Activated B cell treated with CpG ODN at 0.5 μM for 24 hours (primary cell): ENCODE data around the gene ALPI. TPM values are rescaled to one million over a fixed set of nuclear protein-coding genes. Genes with fewer than 3 reads are reported as not detected.
"Not testable (repeated sequence)": the region's sequence is repeated elsewhere in the genome, so short reads cannot be mapped to it uniquely, and the experiment has no call there.

Experiments
- ATAC-seq: fragments of 200-7000 bp; cut with Tn5 transposase; one replicate; pipeline ENCODE4 v1.10.0; 2021; ENCODE audit warnings: low read depth, mild to moderate bottlenecking, moderate library complexity
- CTCF ChIA-PET: fragments of 350-600 bp; sonication (Branson Sonifier 250); formaldehyde crosslinking; loops from one replicate; lab custom pipeline; 2021; ENCODE audit warnings: antibody characterized with exemption; lab: Charles Lee
- POLR2A ChIA-PET: fragments of 350-600 bp; sonication (Branson Sonifier 250); formaldehyde crosslinking; loops from one replicate; lab custom pipeline; 2021; ENCODE audit warnings: antibody characterized with exemption; lab: Charles Lee
- DNase-seq: peaks from one replicate; pipeline ENCODE4 v3.0.0; 2022
- H3K27ac Mint-ChIP-seq: one replicate; pipeline ENCODE4 v1.8.0; 2020; ENCODE audit warnings: mixed read lengths
- H3K27me3 Mint-ChIP-seq: one replicate; pipeline ENCODE4 v1.8.0; 2021; ENCODE audit warnings: mixed read lengths
- H3K36me3 Mint-ChIP-seq: one replicate; pipeline ENCODE4 v1.8.0; 2021; ENCODE audit warnings: low read depth, mixed read lengths
- H3K4me1 Mint-ChIP-seq: one replicate; pipeline ENCODE4 v1.8.0; 2021; ENCODE audit warnings: mixed read lengths
- H3K4me3 Mint-ChIP-seq: one replicate; pipeline ENCODE4 v1.8.0; 2020; ENCODE audit warnings: mild to moderate bottlenecking, mixed read lengths
- H3K9me3 Mint-ChIP-seq: one replicate; pipeline ENCODE4 v1.8.0; 2020; ENCODE audit warnings: mixed read lengths
- CTCF ChIP-seq: fragments of 200-600 bp; IDR thresholded peaks from one replicate; pipeline ENCODE4 v1.8.0; 2022; ENCODE audit warnings: antibody characterized with exemption, mild to moderate bottlenecking
- intact Hi-C: fragments of 100-400 bp; cut with micrococcal nuclease; formaldehyde crosslinking; loops from one replicate; pipeline ENCODE4 v1.15.1; 2024
- total RNA-seq: library from RNA; stranded (reverse); gene quantifications from 2 replicates; pipeline ENCODE4 v1.2.3, GENCODE V29; 2022

The ALPI gene
- total RNA-seq = not detected in 2 replicates

GRCh38 chr2:232455426-232456255 is at the start of gene ALPI:
Gene ALPI, plus strand, starts transcription at chr2:232456153. Its CDS starts 47 bp downstream, at chr2:232456200.
- TF ChIP-seq CTCF = no peak
- peaks cover 13% of the 10 kb centered on the region for H3K27me3 Mint-ChIP-seq
- H3K4me1 Mint-ChIP-seq = no peaks in the 10 kb centered on the region
- ChIA-PET POLR2A (no interaction called here), CTCF (no interaction called here)
- H3K4me3 Mint-ChIP-seq = no peak within 1 kb of the TSS
- no peaks in the 10 kb centered on the region for H3K9me3 Mint-ChIP-seq
- H3K36me3 Mint-ChIP-seq = no peaks in the 10 kb centered on the region
- intact Hi-C loops = no loop called here
- ATAC-seq (no peak), DNase-seq (no peak)
- H3K27ac Mint-ChIP-seq = no peak within 1 kb of the TSS

- H3K27ac Mint-ChIP-seq = no peak within 1 kb of the TSS
These were observed 49.2 kb upstream of the ALPI start, which contains the start of gene ALPG for GRCh38 chr2:232406556-232407310. Gene ALPG, plus strand, starts transcription at chr2:232406844. Its CDS starts 51 bp downstream, at chr2:232406895.

GRCh38 chr2:232407428-232408150 is 48.4 kb upstream of the ALPI start:
- ATAC-seq, H3K9me3 Mint-ChIP-seq, DNase-seq, POLR2A ChIA-PET, H3K27me3 Mint-ChIP-seq, H3K4me3 Mint-ChIP-seq, H3K36me3 Mint-ChIP-seq, intact Hi-C loops, H3K4me1 Mint-ChIP-seq, CTCF ChIA-PET, H3K27ac Mint-ChIP-seq: not testable (repeated sequence)

More at GRCh38 chr2:232406556-232407310, 49.2 kb upstream of the ALPI start, which contains the start of gene ALPG:
- DNase-seq (no peak), ATAC-seq (no peak)
- H3K4me1 Mint-ChIP-seq = no peaks in the 10 kb centered on the region
- POLR2A ChIA-PET = no interaction called here
- H3K27me3 Mint-ChIP-seq = no peaks in the 10 kb centered on the region
- no peak for TF ChIP-seq CTCF
- no peaks in the 10 kb centered on the region for H3K36me3 Mint-ChIP-seq
- no peaks in the 10 kb centered on the region for H3K9me3 Mint-ChIP-seq
- CTCF ChIA-PET = no interaction called here
- intact Hi-C loops = no loop called here
- no peak within 1 kb of the TSS for H3K4me3 Mint-ChIP-seq

- ATAC-seq, H3K27ac Mint-ChIP-seq, DNase-seq, H3K27me3 Mint-ChIP-seq, H3K4me3 Mint-ChIP-seq, intact Hi-C loops, H3K36me3 Mint-ChIP-seq, H3K9me3 Mint-ChIP-seq, CTCF ChIA-PET, H3K4me1 Mint-ChIP-seq, POLR2A ChIA-PET: not testable (repeated sequence)
These were observed 47.7 kb upstream of the ALPI start for GRCh38 chr2:232408269-232408668.

GRCh38 chr2:232409617-232410016 is 46.3 kb upstream of the ALPI start:
- POLR2A ChIA-PET, H3K4me3 Mint-ChIP-seq: not testable (repeated sequence)

GRCh38 chr2:232410238-232410900 is 45.6 kb upstream of the ALPI start:
- ATAC-seq (no peak), DNase-seq (no peak)
- intact Hi-C loops = no loop called here
- TF ChIP-seq CTCF = no peak
- no peaks in the 10 kb centered on the region for H3K9me3 Mint-ChIP-seq
- peaks cover 11% of the 10 kb centered on the region for H3K4me1 Mint-ChIP-seq
- ChIA-PET POLR2A (no interaction called here), CTCF (no interaction called here)
- no peaks in the 10 kb centered on the region for H3K36me3 Mint-ChIP-seq
- H3K27ac Mint-ChIP-seq = no peak overlapping the region
- peaks cover 11% of the 10 kb centered on the region for H3K27me3 Mint-ChIP-seq
- no peak overlapping the region for H3K4me3 Mint-ChIP-seq

More at GRCh38 chr2:232409617-232410016, 46.3 kb upstream of the ALPI start:
- Mint-ChIP-seq H3K27me3 (peaks cover 11% of the 10 kb centered on the region), H3K4me1 (peaks cover 11% of the 10 kb centered on the region)
- ATAC-seq, H3K9me3 Mint-ChIP-seq, H3K27ac Mint-ChIP-seq, intact Hi-C loops, CTCF ChIA-PET, DNase-seq, H3K36me3 Mint-ChIP-seq: not testable (repeated sequence)
